ENCODE measurements around the gene WNT4. TPM values are rescaled to one million over a fixed set of nuclear protein-coding genes. Genes with fewer than 3 reads are reported as not detected.

WNT4 gene
- total RNA-seq, 1 experiment from 2014 or later, result 0.70 TPM

- no peak for TF ChIP-seq ARID4B (CRISPR knock-in tag; IDR thresholded peaks at IDR 0.05; ENCODE audit: borderline replicate concordance)
- no peak for TF ChIP-seq MLX (CRISPR knock-in tag; IDR thresholded peaks at IDR 0.05)
Observed at GRCh38 chr1:22188914-22189313, 46.0 kb upstream of the WNT4 start (continued).

GRCh38 chr1:22188436-22188835, 45.5 kb upstream of the WNT4 start:
- ATAC-seq, result no peak
- Mint-ChIP-seq H3K4me3 (no peak overlapping the region), H3K4me1 (0 out of 2 replicates have a peak, but pooled peaks cover 3% of the 10 kb centered on the region), H3K27me3 (ENCODE audit: low read depth) (peaks cover 3% of the 10 kb centered on the region; the same call in 1 of the 2 replicates), H3K27ac (no peak overlapping the region), H3K9me3 (no peaks in the 10 kb centered on the region), H3K36me3 (no peaks in the 10 kb centered on the region)
- DNase-seq (ENCODE audit: low spot score), result no peak
- ChIA-PET POLR2A (no interaction called here), CTCF (no interaction called here)
- TF ChIP-seq HMGA2 (CRISPR knock-in tag; IDR thresholded peaks at IDR 0.05) (no peak), TP53 (CRISPR knock-in tag; IDR thresholded peaks at IDR 0.05) (no peak), ATF6 (CRISPR knock-in tag; IDR thresholded peaks at IDR 0.05) (no peak), ZBTB21 (CRISPR knock-in tag; IDR thresholded peaks at IDR 0.05; ENCODE audit: borderline replicate concordance) (no peak), ZSCAN18 (CRISPR knock-in tag; IDR thresholded peaks at IDR 0.05) (no peak), EMX1 (CRISPR knock-in tag; IDR thresholded peaks at IDR 0.05) (no peak), SMAD3 (CRISPR knock-in tag; IDR thresholded peaks at IDR 0.05; ENCODE audit: borderline replicate concordance) (no peak)

GRCh38 chr1:22186311-22186710, 43.4 kb upstream of the WNT4 start:
- H3K4me1 Mint-ChIP-seq, result 0 out of 2 replicates have a peak, but pooled peaks cover 3% of the 10 kb centered on the region
- no peak overlapping the region for H3K27ac Mint-ChIP-seq
- ATAC-seq (no peak), DNase-seq (ENCODE audit: low spot score) (no peak)
- H3K9me3 Mint-ChIP-seq, result no peaks in the 10 kb centered on the region
- H3K27me3 Mint-ChIP-seq (ENCODE audit: low read depth), result peaks cover 3% of the 10 kb centered on the region; the same call in 1 of the 2 replicates
- no peaks in the 10 kb centered on the region for H3K36me3 Mint-ChIP-seq
- ChIA-PET POLR2A (no interaction called here), CTCF (interaction anchor here (1.1 kb wide), 1 partner anchor 19 kb away, joined by 3 read pairs; no protein-coding TSS in a partner anchor)
- no peak overlapping the region for H3K4me3 Mint-ChIP-seq
- TF ChIP-seq IRF2 (CRISPR knock-in tag; IDR thresholded peaks at IDR 0.05; ENCODE audit: borderline replicate concordance, low read depth), result no peak
- TF ChIP-seq PRDM15 (CRISPR knock-in tag; IDR thresholded peaks at IDR 0.05), result no peak
- TF ChIP-seq AFF4 (CRISPR knock-in tag; IDR thresholded peaks at IDR 0.05; ENCODE audit: borderline replicate concordance), result no peak
- TF ChIP-seq TP53 (CRISPR knock-in tag; IDR thresholded peaks at IDR 0.05), result no peak
- TF ChIP-seq CTCF (IDR thresholded peaks at IDR 0.05), result no peak
- TF ChIP-seq ZNF671 (CRISPR knock-in tag; IDR thresholded peaks at IDR 0.05), result no peak

Measured in WTC11 (cell line).